ENCODE results near the gene PIK3C2G.

PIK3C2G gene

GRCh38 chr12:18400186-18400585 lies 138.9 kb downstream of the PIK3C2G start:
- H3K4me3 ChIP-seq (replicated peaks; ENCODE audit: low read depth, low read length) = no peak overlapping the region
- TF ChIP-seq CTCF (IDR thresholded peaks at IDR 0.05; ENCODE audit: low read length, missing control alignments) = no peak
- peak; percentile 57 for DNase-seq (ENCODE audit: low read depth)

- TF ChIP-seq CTCF (IDR thresholded peaks at IDR 0.05; ENCODE audit: low read length, missing control alignments) = no peak
- peak; percentile 14 for DNase-seq (ENCODE audit: low read depth)
- H3K4me3 ChIP-seq (replicated peaks; ENCODE audit: low read depth, low read length) = no peak overlapping the region
Observed at GRCh38 chr12:18402872-18403611, 141.7 kb downstream of the PIK3C2G start.

GRCh38 chr12:18411453-18411852 lies 150.1 kb downstream of the PIK3C2G start:
- TF ChIP-seq CTCF (IDR thresholded peaks at IDR 0.05; ENCODE audit: low read length, missing control alignments) = no peak
- no peak for DNase-seq (ENCODE audit: low read depth)
- no peak overlapping the region for H3K4me3 ChIP-seq (replicated peaks; ENCODE audit: low read depth, low read length)

- TF ChIP-seq CTCF (IDR thresholded peaks at IDR 0.05; ENCODE audit: low read length, missing control alignments) = no peak
- H3K4me3 ChIP-seq (replicated peaks; ENCODE audit: low read depth, low read length) = no peak overlapping the region
- no peak for DNase-seq (ENCODE audit: low read depth)
Observed at GRCh38 chr12:18414671-18415070, 153.4 kb downstream of the PIK3C2G start.

- no peak overlapping the region for H3K4me3 ChIP-seq (replicated peaks; ENCODE audit: low read depth, low read length)
- no peak for DNase-seq (ENCODE audit: low read depth)
- no peak for TF ChIP-seq CTCF (IDR thresholded peaks at IDR 0.05; ENCODE audit: low read length, missing control alignments)
Observed at GRCh38 chr12:18415227-18415626, 153.9 kb downstream of the PIK3C2G start.

- TF ChIP-seq CTCF (IDR thresholded peaks at IDR 0.05; ENCODE audit: low read length, missing control alignments) = no peak
- no peak for DNase-seq (ENCODE audit: low read depth)
- no peak overlapping the region for H3K4me3 ChIP-seq (replicated peaks; ENCODE audit: low read depth, low read length)
Observed at GRCh38 chr12:18416412-18416811, 155.1 kb downstream of the PIK3C2G start.

- TF ChIP-seq CTCF (IDR thresholded peaks at IDR 0.05; ENCODE audit: low read length, missing control alignments) = no peak
Observed at GRCh38 chr12:18419311-18419710, 158.0 kb downstream of the PIK3C2G start.

More at GRCh38 chr12:18419311-18419710, 158.0 kb downstream of the PIK3C2G start:
- DNase-seq (ENCODE audit: low read depth) = no peak
- no peak overlapping the region for H3K4me3 ChIP-seq (replicated peaks; ENCODE audit: low read depth, low read length)
